DOHH2 (cell line): Measurements from ENCODE around the gene ZNF30.

Experiments
- H3F3A ChIP-seq: fragments of 200-600 bp; sonication (generic), shearing (Covaris generic); 2 replicates; pipeline ENCODE4 v1.6.0; 2016; ENCODE audit warnings: antibody characterized with exemption, mild to moderate bottlenecking; ENCODE audit not compliant: control insufficient read depth, insufficient read depth
- H3K27ac ChIP-seq: fragments of 200-600 bp; sonication (generic); 2 replicates; pipeline ENCODE4 v1.5.1; 2014; ENCODE audit warnings: low read depth, mild to moderate bottlenecking, low read length, moderate library complexity
- H3K27me3 ChIP-seq: fragments of 200-600 bp; sonication (generic); 2 replicates; pipeline ENCODE4 v1.6.1; 2014; ENCODE audit warnings: mild to moderate bottlenecking, low read length, mixed read lengths; ENCODE audit not compliant: control insufficient read depth
- H3K36me3 ChIP-seq: fragments of 200-600 bp; sonication (generic); 2 replicates; pipeline ENCODE4 v1.6.1; 2014; ENCODE audit warnings: mild to moderate bottlenecking, low read length, moderate library complexity, mixed read lengths; ENCODE audit not compliant: control insufficient read depth
- H3K4me1 ChIP-seq: fragments of 200-600 bp; sonication (generic); 2 replicates; pipeline ENCODE4 v1.6.1; 2014; ENCODE audit warnings: mild to moderate bottlenecking, low read length, mixed read lengths; ENCODE audit not compliant: control insufficient read depth
- H3K4me2 ChIP-seq: fragments of 200-600 bp; sonication (generic); 2 replicates; pipeline ENCODE4 v1.6.0; 2014; ENCODE audit warnings: mild to moderate bottlenecking, low read length, moderate library complexity
- H3K4me3 ChIP-seq: fragments of 200-600 bp; sonication (generic); 2 replicates; pipeline ENCODE4 v1.5.1; 2014; ENCODE audit warnings: mild to moderate bottlenecking, low read length, mixed read lengths
- H3K79me2 ChIP-seq: fragments of 200-600 bp; sonication (generic); 2 replicates; pipeline ENCODE4 v1.6.1; 2014; ENCODE audit warnings: mild to moderate bottlenecking, low read length, mixed read lengths; ENCODE audit not compliant: control insufficient read depth
- H3K9me2 ChIP-seq: fragments of 200-600 bp; sonication (generic); replicated peaks from 2 replicates; pipeline ENCODE4 v1.6.1; 2014; ENCODE audit warnings: mild to moderate bottlenecking, low read length, mixed read lengths; ENCODE audit not compliant: control insufficient read depth
- H3K9me3 ChIP-seq: fragments of 200-600 bp; sonication (generic); 2 replicates; pipeline ENCODE4 v1.6.1; 2014; ENCODE audit warnings: antibody characterized with exemption, low read length, mixed read lengths; ENCODE audit not compliant: control insufficient read depth, insufficient read depth
- H4K20me1 ChIP-seq: fragments of 200-600 bp; sonication (generic); 2 replicates; pipeline ENCODE4 v1.6.0; 2014; ENCODE audit warnings: low read depth, mild to moderate bottlenecking, antibody characterized with exemption, low read length, moderate library complexity; ENCODE audit not compliant: control insufficient read depth, insufficient read depth
- CTCF ChIP-seq: fragments of 200-600 bp; sonication (generic); IDR thresholded peaks from one replicate; pipeline ENCODE4 v1.5.1; 2014; ENCODE audit warnings: antibody characterized with exemption, mild to moderate bottlenecking, low read depth, low read length; ENCODE audit not compliant: poor library complexity, severe bottlenecking
- EZH2phosphoT487 ChIP-seq: fragments of 200-600 bp; sonication (generic); IDR thresholded peaks from 2 replicates; pipeline ENCODE4 v1.6.1; 2017; ENCODE audit warnings: borderline replicate concordance, mild to moderate bottlenecking, antibody characterized with exemption, low read length, moderate library complexity, mixed read lengths

ZNF30 gene

GRCh38 chr19:34994286-34994642 is 67.6 kb downstream of the ZNF30 start:
- no peak overlapping the region for H3K4me3 ChIP-seq
- H3K27ac ChIP-seq = no peak overlapping the region
- H4K20me1 ChIP-seq = no peaks in the 10 kb centered on the region
- H3K79me2 ChIP-seq = no peaks in the 10 kb centered on the region
- no peaks in the 10 kb centered on the region for H3K9me3 ChIP-seq
- H3K27me3 ChIP-seq = peaks cover 23% of the 10 kb centered on the region
- TF ChIP-seq CTCF = no peak
- no peak for TF ChIP-seq EZH2phosphoT487
- H3K36me3 ChIP-seq = no peaks in the 10 kb centered on the region
- H3K4me1 ChIP-seq = peaks cover 25% of the 10 kb centered on the region
- H3K9me2 ChIP-seq = no peaks in the 10 kb centered on the region
- H3K4me2 ChIP-seq = no peak overlapping the region
- peaks cover 10% of the 10 kb centered on the region; the same call in 1 of the 2 replicates for H3F3A ChIP-seq
